Ureter (tissue), 1 donor: ENCODE results near the gene DHRS2. TPM values are rescaled to one million over a fixed set of nuclear protein-coding genes. Genes with fewer than 3 reads are reported as not detected.
"Not testable (repeated sequence)": the region's sequence is repeated elsewhere in the genome, so short reads cannot be mapped to it uniquely, and the experiment has no call there.

Experiments used
- DNase-seq: peaks from one replicate; pipeline ENCODE4 v3.0.0-alpha.2; 2020; ENCODE audit warnings: low spot score
- total RNA-seq: library from RNA; stranded (reverse); gene quantifications from one replicate; pipeline ENCODE4 v1.2.4, GENCODE V29; 2023
- donor health status: DM: yes; HTN: yes; CAD: no.

The DHRS2 gene
- total RNA-seq, 1 donor from 2014 or later, result 1,842 TPM

GRCh38 chr14:23689709-23690514 lies 53.7 kb downstream of the DHRS2 start:
- DNase-seq, result not testable (repeated sequence)

GRCh38 chr14:23692416-23692815 lies 56.3 kb downstream of the DHRS2 start:
- DNase-seq, result no peak

- DNase-seq, result no peak
Observed at GRCh38 chr14:23693252-23693775, 57.1 kb downstream of the DHRS2 start.

GRCh38 chr14:23694085-23694948 lies 58.2 kb downstream of the DHRS2 start:
- peak; percentile 52 for DNase-seq

Other genes with a start within 250 kb of the DHRS2 start
- gene MYH6, start 228.1 kb upstream of the DHRS2 start, total RNA-seq, result not detected
- gene MYH7, start 200.7 kb upstream of the DHRS2 start, total RNA-seq, result 2.1 TPM
- gene NGDN, start 166.7 kb upstream of the DHRS2 start, total RNA-seq, result 39.9 TPM
- 2.8 TPM for gene ZFHX2, start 84.6 kb upstream of the DHRS2 start, total RNA-seq
- 20.2 TPM for gene THTPA, start 80.1 kb upstream of the DHRS2 start, total RNA-seq
- 248 TPM for gene AP1G2, start 68.6 kb upstream of the DHRS2 start, total RNA-seq
- 5.3 TPM for gene JPH4, start 57.6 kb upstream of the DHRS2 start, total RNA-seq